COLO829 (cell line): ENCODE results near the gene FAM20B.
A peak's percentile ranks its signal among the peaks of the same experiment; 100 is the strongest.

Experiments used
- DNase-seq: peaks from one replicate; pipeline ENCODE4 v3.0.0; 2012; ENCODE audit warnings: low spot score

The FAM20B gene

DNA sequence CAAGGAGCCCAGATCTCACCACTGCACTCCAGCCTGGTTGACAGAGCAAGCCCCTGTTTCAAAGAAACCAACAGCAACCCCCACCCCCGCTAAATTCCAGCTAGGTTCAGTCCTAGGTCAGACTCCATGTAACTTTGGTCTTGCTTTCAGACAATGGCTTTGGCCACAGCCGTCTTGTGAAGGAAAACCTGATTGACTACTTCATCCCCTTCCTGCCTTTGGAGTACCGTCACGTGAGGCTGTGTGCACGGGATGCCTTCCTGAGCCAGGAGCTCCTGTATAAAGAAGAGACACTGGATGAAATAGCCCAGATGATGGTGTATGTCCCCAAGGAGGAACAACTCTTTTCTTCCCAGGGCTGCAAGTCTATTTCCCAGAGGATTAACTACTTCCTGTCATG, 69.1 kb downstream of the FAM20B start:
- no peak for DNase-seq

DNA sequence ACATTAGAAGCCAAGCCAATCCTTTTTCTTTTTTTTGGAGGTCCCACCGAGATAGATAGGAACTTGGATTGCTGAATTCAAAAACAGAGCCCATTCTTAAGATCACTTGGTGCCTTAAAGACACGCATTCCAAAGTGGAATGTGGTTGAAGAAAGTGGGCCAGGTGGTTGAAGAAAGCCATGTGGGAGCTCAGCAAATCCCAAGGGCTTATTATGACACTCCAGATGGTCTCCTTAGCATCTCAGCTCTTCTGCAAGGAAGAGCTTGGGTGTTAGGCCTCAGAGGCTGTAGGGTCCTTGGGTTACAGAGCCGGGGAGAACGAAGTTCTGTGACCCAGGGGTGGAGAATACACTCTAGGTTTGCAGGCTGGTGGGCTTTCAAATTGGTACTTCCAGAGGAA, 69.7 kb downstream of the FAM20B start:
- no peak for DNase-seq

DNA sequence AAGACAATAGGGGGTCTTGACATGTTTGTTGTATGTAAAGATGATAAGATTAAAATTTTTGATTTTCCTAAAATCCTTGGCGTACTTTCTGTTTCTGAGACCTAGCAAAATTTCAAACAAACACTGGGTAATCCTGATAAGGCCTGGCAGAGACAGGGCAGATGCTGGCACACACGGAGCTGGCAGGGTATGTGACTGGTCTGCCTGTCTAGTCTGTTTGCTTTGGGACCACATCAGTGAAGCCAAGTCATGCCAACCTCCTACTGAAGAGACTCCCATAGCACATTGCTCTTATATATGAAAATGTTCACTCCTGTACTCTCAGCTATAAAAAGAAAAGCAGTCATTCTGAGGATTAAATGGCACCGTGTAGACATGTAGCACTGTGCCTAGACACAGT, 70.2 kb downstream of the FAM20B start:
- DNase-seq: no peak

DNA sequence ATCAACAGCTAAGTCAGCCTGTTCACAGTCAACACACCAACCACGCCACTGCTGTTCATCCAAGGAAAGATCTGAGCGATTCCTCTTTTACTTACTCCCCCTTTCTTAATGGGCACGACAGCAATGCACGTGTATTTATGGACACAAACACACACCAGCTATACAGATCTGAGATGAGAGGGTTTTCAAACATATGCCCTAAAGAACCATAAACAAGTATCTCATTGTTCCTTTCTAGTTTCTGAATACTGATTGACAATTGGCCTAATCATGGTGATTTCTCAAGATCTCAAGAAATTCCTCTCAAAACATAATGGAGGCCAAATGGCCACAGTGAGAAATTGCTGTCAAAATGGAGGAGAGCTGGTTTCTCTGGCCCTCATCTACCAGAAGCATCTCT, 74.2 kb downstream of the FAM20B start:
- peak; percentile 85 for DNase-seq

DNA sequence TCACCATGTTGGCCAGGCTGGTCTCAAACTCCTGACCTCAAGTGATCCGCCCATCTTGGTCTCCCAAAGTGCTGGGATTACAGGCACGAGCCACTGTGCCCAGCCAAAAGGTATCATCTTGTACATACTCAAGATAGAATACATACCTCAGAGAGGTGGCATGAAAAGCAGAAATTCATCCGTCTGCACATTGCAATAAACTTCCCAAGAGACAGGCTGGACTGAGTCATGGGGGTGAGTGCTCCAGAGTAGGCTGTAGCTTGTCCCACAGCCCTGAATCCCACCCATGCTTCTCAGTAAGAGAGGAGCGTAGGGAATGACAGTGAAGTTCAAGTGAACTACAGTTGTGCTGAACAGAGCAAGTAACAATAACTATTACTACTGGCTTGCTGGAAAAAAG, 75.9 kb downstream of the FAM20B start:
- no peak for DNase-seq

DNA sequence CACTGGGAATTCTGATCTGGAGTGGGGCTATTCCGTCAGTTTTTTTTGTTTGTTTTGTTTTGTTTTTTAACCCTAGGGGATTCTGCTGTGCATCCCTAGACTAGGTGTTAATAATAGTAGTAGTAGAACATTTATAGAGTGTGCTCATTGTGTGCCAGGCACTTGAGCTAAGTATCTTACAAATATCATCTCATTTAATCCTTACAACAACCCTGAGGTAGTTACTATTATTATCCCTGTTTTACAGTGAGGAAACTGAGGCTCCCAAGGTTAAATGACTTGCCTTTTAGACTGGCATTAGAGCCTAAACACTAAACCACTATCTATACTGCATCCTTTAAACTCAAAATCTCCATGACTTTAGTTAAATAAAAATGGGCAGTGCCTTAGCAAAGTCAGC, 78.3 kb downstream of the FAM20B start:
- no peak for DNase-seq

DNA sequence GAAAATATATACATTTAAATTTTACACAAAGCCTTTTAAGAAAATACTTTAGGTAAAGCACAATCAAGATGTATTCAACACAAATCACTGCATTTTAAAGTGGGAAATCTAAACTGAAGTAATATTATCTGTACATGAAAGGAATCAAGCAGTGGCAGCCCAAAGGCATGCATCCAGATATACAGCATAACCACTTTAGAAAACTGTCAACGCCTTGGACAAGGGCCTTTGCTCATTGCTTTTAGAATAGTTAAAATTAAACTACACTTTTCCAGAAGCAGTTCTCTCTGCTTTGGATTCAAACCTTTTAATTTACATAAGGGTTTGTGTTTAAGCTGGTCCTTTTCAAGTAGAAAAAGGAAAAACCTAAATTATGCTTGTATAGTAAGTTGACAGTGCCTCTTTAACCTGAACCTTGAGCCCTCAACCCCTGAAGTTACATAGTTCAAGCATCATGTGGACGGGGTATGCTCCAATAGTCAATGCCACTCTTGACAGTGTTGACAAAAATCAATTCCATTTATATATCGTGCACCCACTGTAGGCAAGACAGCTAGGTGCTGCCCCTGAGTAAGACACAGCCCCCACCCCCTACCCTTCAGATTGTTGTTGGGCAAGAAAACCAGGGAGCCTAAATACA, 79.0 kb downstream of the FAM20B start:
- DNase-seq: no peak

DNA sequence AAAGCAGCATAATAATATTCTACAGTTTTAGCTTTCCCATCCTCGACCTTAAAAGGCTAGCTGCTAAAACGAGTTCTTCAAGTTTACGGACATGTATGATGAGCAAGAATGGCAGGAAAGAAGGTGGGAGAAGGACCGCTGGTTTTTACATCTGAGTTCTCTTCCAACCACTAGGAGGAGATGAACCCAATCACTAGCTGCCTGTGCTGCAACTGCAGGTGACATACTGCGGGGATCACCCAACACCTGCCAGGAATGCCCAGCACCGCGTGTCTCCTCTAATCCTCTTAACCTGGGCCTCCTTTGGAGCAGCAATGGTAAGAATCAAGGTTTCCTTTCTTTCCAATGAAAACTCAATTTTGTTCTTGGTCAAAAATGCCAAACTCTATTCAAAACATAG, 79.7 kb downstream of the FAM20B start:
- no peak for DNase-seq

DNA sequence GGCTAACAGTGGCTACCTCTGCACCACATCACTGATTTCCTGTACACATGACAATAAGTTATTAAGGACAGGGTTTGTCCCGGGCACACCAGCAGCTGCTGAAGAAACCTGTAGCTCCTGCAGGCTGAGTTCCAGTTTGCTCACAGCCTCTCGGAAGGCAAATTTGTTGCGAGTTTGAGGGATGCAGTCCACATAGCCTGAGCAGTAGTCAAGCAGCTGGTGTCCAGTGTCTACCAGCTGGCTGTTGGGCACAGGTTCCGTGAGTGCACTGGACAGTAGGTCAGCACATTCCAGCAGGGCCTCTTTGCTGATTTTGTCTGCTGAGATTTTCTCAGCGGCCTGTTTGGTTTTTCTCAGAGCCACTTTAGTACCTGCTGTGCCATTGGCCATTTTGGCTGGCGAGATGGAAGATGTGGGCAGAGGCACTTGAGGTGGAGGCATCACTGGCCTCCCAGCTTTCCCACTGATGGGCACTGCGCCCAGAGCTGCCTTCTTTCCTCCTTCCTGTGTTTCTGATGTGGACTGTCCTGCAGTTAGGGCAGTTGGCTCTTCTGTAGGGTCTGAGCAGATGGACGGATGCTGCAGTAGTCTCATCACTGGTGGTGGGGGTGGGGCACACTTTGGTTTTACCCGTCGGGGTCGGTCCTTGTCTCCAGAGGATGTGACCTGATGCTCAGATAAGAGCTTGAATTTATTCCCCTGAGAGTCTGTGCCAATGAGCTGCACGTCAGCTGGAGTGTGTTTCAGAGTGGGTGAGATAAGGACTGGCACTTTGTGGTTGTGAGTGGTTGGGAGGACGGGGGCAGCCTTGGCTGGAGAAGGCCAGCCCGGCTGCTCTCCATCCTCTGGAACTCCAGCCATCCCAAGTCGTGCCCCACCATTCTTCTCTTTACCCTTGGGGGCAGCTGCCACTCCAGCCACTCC, 82.3 kb downstream of the FAM20B start:
- DNase-seq: no peak

DNA sequence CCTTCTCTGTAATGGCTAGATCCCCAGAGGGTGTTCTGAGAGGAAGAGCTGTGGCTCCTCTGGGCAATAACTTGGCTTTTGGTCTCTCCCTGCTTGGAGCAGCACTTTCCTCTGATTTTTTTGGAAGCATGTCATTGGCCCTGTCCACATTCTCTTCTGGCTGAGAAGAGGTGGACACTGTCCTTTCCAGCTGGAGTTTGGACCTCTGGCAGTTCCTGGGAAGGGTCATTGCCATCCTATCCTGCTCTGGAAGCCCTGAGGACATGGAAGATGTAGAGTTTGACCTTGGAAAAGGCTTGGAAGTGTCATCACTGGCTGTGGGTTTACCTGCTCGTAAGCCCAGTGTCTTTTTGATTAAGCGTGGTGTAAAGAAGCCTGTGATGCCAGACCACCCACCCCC, 83.0 kb downstream of the FAM20B start:
- no peak for DNase-seq

DNA sequence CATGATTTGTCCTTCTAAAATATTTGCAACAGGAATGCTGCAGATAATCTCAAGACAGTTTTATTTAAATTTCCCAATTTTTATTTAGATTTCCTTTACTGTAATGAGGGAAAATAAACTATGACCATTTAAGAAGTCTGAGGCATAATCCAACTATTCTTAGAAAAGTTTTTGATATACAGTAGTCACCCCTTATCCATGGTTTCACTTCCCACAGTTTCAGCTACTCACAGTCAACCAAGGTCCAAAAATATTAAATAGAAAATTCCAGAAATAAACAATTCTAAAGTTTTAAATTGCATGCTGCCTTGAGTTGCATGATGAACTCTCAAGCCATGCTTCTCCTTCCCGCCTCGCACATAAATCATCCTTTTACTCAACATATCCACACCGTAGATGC, 89.5 kb downstream of the FAM20B start:
- no peak for DNase-seq

DNA sequence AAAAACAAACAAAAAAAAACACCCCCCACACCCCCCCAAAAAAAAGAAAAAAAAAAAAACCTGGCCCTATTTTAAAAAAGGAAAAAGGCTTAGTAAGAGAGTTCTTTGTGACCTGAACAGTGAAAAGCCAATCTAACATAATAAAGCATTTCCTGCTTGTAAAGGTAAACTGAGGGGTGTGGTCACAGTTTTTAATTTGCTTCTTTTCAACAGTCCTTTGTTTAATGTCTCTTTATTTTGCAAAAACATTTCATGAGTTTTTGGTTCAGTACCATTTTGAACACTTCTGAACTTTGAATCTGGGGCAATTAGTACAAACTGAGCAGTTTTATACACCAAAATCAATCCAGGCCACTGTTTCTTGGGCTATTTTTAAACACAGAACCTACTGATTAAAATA, 93.8 kb downstream of the FAM20B start:
- DNase-seq: no peak

DNA sequence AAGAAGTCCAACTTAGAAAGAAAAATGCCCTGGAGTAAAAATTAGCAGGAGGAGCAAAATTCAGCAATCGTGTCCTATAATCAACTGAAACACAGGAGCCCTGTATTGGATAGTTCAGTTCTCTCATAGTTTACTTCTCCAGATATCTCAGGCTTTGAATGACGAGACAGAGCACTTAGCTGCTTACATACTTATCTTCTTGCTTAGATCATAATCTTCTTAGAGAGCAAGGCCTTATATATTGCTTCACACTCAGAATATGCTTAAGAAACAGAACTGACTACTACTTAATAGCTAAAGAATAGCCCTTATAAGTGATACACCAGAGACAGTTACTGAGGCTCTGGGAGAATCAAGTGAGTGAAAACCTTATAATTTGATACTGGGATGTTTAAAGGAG, 95.0 kb downstream of the FAM20B start:
- DNase-seq: no peak

DNA sequence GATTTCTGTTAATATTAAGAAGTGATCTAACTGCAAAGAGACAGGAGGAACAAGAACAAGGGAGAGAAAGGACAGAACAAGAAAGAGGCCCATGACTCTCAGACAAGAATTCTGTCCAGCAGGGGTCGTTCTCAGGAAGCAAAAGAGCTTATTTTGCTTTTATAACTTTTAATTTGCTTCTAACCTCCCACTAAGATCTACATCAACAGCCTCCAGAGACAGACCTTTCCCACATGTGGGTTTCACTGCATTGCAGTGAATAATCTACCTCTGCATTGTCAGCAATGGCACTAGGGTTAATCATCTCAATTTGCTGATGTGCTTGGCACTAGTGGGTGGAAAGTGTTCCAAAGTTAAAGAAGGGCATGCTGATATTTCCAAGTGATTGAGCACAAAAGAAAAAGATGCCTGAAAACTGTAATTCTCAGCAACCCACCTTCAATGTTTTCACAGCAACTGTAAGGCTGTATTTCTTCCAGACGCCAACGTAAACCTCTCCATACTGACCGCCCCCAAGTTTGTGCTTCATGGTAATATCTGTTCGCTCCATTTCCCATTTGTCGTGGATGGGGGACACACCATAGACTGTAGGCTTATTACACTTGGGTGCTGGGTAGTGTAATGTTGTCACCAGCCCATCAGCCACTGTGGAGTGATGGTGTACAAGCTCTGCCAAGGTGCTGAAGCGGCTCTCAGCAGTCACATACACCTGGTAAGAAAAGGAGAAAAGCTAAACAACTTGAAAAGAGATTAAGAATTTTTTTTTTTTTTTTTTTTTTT, 95.7 kb downstream of the FAM20B start:
- DNase-seq: peak; percentile 42

DNA sequence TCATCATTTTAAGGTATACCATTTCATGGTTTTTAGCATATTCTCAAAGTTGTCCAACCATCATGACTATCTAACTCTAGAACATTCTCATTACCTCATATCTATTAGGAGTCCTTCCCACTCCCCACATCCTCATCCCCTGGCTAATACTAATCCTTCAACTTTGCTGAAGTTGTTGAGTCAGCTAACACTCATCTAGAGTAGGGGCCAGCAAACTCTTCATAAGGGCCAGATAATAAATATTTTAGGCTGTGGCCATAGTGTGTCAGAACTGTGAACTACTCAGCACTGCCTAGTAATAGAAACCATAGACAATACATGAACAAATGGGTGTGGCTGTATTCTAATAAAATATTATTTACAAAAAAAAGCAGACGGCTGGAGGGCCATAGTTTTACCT, 99.2 kb downstream of the FAM20B start:
- no peak for DNase-seq
